HG02885 (cell line): ENCODE results near the gene ATXN10.
"Not testable (repeated sequence)": the region's sequence is repeated elsewhere in the genome, so short reads cannot be mapped to it uniquely, and the experiment has no call there.

Experiments used
- ATAC-seq: cut with Tn5 transposase; IDR thresholded peaks from one replicate; pipeline ENCODE4 v1.9.1; 2021; ENCODE audit warnings: mild to moderate bottlenecking; ENCODE audit not compliant: unreplicated experiment, poor library complexity

ATXN10 gene

GRCh38 chr22:45702981-45703380 lies 31.3 kb downstream of the ATXN10 start:
- no peak for ATAC-seq

GRCh38 chr22:45703758-45704157 lies 32.1 kb downstream of the ATXN10 start:
- ATAC-seq, result no peak

GRCh38 chr22:45704648-45705047 lies 33.0 kb downstream of the ATXN10 start:
- no peak for ATAC-seq

- no peak for ATAC-seq
Measured at GRCh38 chr22:45707605-45708004, 36.0 kb downstream of the ATXN10 start.

- no peak for ATAC-seq
Measured at GRCh38 chr22:45708145-45708544, 36.5 kb downstream of the ATXN10 start.

- ATAC-seq, result no peak
Measured at GRCh38 chr22:45709060-45709739, 37.6 kb downstream of the ATXN10 start.

- ATAC-seq, result no peak
Measured at GRCh38 chr22:45709866-45710265, 38.2 kb downstream of the ATXN10 start.

- ATAC-seq, result no peak
Measured at GRCh38 chr22:45710469-45710868, 38.8 kb downstream of the ATXN10 start.

GRCh38 chr22:45714390-45714789 lies 42.8 kb downstream of the ATXN10 start:
- not testable (repeated sequence) for ATAC-seq

GRCh38 chr22:45717789-45718188 lies 46.2 kb downstream of the ATXN10 start:
- no peak for ATAC-seq

GRCh38 chr22:45718391-45718790 lies 46.8 kb downstream of the ATXN10 start:
- no peak for ATAC-seq

- ATAC-seq, result no peak
Measured at GRCh38 chr22:45720839-45721378, 49.3 kb downstream of the ATXN10 start.

GRCh38 chr22:45722006-45722405 lies 50.4 kb downstream of the ATXN10 start:
- ATAC-seq, result no peak

GRCh38 chr22:45726081-45726480 lies 54.4 kb downstream of the ATXN10 start:
- ATAC-seq, result no peak

- no peak for ATAC-seq
Measured at GRCh38 chr22:45731041-45731797, 59.6 kb downstream of the ATXN10 start.

- ATAC-seq, result no peak
Measured at GRCh38 chr22:45731798-45732495, 60.3 kb downstream of the ATXN10 start.

- no peak for ATAC-seq
Measured at GRCh38 chr22:45735273-45735672, 63.6 kb downstream of the ATXN10 start.

- ATAC-seq, result no peak
Measured at GRCh38 chr22:45738206-45738605, 66.6 kb downstream of the ATXN10 start.

GRCh38 chr22:45740236-45740635 lies 68.6 kb downstream of the ATXN10 start:
- ATAC-seq, result no peak

- no peak for ATAC-seq
Measured at GRCh38 chr22:45742866-45743450, 71.3 kb downstream of the ATXN10 start.

GRCh38 chr22:45743687-45744086 lies 72.1 kb downstream of the ATXN10 start:
- ATAC-seq, result no peak
